Measurements from ENCODE around the gene NEK8. TPM values are rescaled to one million over a fixed set of nuclear protein-coding genes. Genes with fewer than 3 reads are reported as not detected.

NEK8 gene
- total RNA-seq, 1 donor from 2014 or later, result 3.2 TPM

DNA sequence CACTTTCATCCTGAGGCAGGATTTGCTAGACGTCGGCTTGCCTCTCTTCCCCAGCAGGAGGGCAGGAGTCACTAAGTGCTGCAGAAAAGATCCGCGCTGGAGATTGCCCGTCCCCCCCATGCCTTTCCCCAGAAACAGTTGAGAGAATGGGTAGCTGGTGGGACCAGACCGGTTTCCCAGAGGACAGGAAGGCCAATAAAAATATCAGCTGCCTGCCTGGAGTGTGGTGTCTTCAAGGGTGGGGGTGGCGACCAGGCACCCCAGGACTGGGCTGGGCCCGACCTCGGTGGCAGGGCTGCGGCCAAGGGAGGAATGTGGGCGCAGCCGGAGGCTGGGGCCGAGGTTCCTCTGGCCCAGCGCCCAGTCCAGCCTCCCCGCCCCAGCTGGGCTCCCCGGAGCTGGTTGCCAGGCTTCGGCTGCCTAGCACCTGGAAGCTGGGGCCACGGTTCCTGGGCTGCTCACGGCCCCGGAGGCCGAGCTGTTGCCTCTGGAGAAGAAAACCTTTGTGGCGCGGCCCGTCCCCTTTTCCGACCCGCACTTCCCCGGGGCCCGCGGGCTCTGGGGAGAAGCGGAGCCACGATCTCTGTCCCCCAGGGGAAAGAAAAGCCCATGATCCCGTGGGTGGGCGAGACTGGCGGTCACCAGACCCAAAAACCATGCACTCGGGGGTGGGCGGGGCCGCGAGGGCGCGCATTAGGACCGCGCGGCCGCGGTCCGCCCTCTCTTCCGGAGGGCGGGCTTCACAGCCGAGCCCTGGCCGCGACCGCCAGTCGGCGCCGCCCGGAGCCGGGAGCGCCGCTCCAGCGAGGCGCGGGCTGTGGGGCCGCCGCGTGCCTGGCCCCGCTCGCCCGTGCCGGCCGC lies 14.9 kb downstream of the NEK8 start, which contains the start of gene TRAF4:
TSS of gene TRAF4 (plus strand) at position 769 of the 861 bp plus-strand sequence. CDS start 102 bp downstream, outside the sequence.
- Histone ChIP-seq H3K27me3 (no peaks in the 10 kb centered on the region), H3K9me3 (no peaks in the 10 kb centered on the region), H3K36me3 (peaks cover 2 to 7% of the 10 kb centered on the region in 2 donors), H3K4me1 (peaks cover 15 to 34% of the 10 kb centered on the region in 2 donors), H3K27ac (peak within 1 kb of the TSS; percentile 88 to 98), H3K4me3 (peak within 1 kb of the TSS; percentile 88 to 91)
- intact Hi-C loops (cut with DNase I), result loop anchor here (1.0 kb wide), 1 partner anchor 15 kb away; the partner anchor contains the start of gene NEK8
- TF ChIP-seq CTCF (IDR thresholded peaks at IDR 0.05), result peak in 2 of 3 experiments; percentile 2 to 75
- DNase-seq (ENCODE audit: low spot score in 2 of 2), result peak in 1 of 2 donors; percentile 89

- Histone ChIP-seq H3K4me3 (peak overlapping the region; percentile 88 to 91), H3K27ac (peak overlapping the region; percentile 88 to 98), H3K9me3 (no peaks in the 10 kb centered on the region), H3K4me1 (peaks cover 15 to 34% of the 10 kb centered on the region in 2 donors), H3K27me3 (no peaks in the 10 kb centered on the region), H3K36me3 (peaks cover 7 to 15% of the 10 kb centered on the region in 2 donors)
- no peak for TF ChIP-seq CTCF (IDR thresholded peaks at IDR 0.05)
- no peak for DNase-seq (ENCODE audit: low spot score in 2 of 2)
- intact Hi-C loops (cut with DNase I), result no loop called here
Measured at GRCh38 chr17:28744104-28744971, 15.8 kb downstream of the NEK8 start.

GRCh38 chr17:28744972-28745785 lies 16.6 kb downstream of the NEK8 start:
- H3K4me1 ChIP-seq, result peaks cover 15 to 34% of the 10 kb centered on the region in 2 donors
- no peaks in the 10 kb centered on the region for H3K9me3 ChIP-seq
- H3K36me3 ChIP-seq, result peaks cover 7 to 18% of the 10 kb centered on the region in 2 donors
- DNase-seq (ENCODE audit: low spot score in 2 of 2), result no peak
- H3K27me3 ChIP-seq, result no peaks in the 10 kb centered on the region
- peak overlapping the region; percentile 88 to 98 for H3K27ac ChIP-seq
- intact Hi-C loops (cut with DNase I), result no loop called here
- no peak for TF ChIP-seq CTCF (IDR thresholded peaks at IDR 0.05)
- H3K4me3 ChIP-seq, result peak overlapping the region; percentile 88 to 91

DNA sequence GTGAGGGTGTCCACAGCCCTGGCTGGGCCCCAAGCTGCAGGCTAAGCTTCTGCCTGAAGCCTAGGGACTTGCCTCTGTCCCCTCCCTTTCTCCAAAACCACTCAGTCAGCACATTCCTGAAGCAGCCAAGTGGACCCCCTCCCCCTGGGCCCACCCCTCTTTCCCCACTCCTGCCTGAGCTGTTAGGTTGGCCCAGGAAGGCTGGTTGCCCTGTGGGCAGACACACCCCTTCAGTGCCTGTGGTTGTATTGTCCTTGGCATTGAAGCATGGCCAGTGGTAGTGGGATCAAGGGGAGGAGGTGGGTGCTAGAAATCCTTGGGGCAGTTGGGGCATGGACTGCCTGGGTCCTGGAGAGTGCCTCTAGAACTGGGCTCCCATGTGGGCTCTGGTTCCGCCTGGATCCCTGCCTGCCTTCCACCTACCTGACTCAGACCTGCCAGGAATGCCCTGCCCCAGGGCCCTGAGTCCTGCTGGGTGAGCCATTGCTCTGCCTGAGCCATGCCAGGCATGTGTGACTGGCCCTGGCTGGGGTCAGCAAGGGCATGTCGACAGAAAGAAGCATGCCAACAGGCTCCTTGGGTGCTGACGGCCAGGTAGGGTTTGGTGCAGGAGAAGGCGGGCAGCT lies 17.3 kb downstream of the NEK8 start:
- TF ChIP-seq CTCF (IDR thresholded peaks at IDR 0.05), result no peak

More for the DNA sequence above, 17.3 kb downstream of the NEK8 start:
- H3K4me1 ChIP-seq, result peaks cover 15 to 34% of the 10 kb centered on the region in 2 donors
- H3K4me3 ChIP-seq, result peak overlapping the region; percentile 88 to 91
- no peaks in the 10 kb centered on the region for H3K9me3 ChIP-seq
- H3K27ac ChIP-seq, result peak overlapping the region; percentile 88 to 98
- H3K36me3 ChIP-seq, result peaks cover 7 to 18% of the 10 kb centered on the region in 2 donors
- no peak for DNase-seq (ENCODE audit: low spot score in 2 of 2)
- H3K27me3 ChIP-seq, result no peaks in the 10 kb centered on the region
- intact Hi-C loops (cut with DNase I), result no loop called here

All from ascending aorta (tissue), 2 donors.